ENCODE data around the gene GP9.

GP9 gene

DNA sequence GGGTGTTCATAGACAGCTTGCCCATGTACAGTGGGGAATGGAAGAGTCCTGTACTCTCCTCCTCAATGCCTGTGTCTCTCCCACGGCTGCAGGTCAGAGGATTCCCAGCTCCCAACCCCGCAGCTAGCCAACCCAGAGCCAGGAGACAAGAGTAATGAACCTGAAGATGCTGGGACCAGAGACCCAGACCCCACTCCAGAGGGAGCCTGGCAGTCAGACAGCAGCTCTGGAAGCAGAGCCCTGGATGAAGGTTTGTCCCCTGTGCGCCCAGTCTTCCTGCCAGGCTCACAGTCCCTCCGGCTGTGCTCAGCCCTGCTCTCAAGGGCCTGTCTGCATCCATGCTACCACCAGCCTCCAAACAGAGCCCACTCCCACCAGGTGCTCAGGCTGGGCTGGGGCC is 30.0 kb upstream of the GP9 start:
- DNase-seq = no peak

GRCh38 chr3:129031476-129032215 is 28.9 kb upstream of the GP9 start:
- DNase-seq = no peak

DNA sequence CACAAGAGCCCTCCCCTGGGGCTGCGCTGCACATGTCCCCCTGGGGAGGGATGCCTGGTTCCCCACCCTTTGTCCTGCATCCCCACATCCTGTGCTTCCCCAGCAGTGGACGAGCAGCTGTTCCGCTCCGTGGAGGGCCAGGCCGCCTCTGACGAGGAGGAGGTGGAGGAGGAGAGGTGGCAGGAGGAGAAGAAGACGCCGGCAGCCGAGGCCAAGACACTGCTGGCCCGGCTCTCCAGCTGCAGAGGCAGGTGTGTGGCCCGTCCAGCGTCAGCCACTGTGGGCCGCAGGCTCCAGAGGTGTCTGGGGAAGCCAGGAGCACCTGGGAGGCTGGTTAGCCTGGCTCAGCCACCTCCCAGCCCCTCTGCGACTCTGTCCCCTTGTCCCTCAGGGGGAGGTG is 27.9 kb upstream of the GP9 start:
- DNase-seq = no peak

GRCh38 chr3:129033151-129033550 is 27.4 kb upstream of the GP9 start:
- no peak for DNase-seq

DNA sequence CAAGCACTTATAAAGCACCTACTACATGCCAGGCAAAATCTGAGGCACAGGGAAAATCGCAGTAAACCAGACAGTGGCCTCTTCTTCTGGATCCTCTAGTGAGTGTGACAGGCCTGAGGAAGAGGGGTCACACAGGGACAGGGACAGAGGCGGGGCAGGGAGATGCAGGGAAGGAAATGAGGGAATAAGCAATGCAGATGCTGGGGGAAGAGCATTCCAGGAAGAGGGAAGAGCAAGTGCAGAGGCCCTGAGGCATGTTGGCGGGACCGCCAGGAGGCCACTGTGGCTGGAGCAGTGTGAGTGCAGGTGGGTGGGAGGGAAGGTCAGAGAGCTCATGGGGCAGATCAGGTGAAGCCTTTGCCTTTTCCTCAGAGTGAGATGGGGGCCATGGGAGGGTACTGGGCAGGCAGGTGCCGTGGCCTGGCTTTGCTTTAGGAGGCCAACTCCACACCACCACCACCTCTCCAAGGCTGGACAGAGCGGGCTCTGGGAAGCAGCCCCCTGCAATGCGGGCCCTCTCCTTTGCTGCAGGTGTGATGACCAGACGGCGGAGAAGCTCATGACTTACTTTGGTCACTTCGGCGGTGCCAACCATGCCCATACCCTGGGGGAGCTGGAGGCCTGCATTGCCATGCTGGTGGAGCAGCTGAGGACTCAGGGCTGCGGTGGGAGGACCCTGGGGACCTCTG is 26.8 kb upstream of the GP9 start:
- no peak for DNase-seq

DNA sequence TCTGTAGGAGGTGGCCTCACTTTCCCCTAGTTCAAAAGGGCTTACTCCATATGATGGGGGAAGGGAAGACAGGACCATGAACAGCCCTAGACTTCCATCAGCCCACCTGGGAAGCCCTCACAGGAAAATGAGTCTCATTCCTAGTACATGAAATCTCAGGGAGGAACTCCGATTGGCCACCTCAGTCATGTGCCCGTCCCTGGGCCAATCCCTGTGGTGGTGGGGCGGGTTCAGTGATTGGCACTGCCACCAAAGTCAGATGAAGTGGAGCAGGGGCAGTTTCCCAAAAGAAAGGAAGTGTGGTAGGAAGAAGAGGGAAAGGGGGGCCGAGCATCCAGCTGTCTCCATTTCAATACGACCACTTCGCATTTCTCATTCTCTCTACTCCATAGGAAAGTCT is 25.9 kb upstream of the GP9 start:
- DNase-seq = no peak

- no peak for DNase-seq
These were observed 25.0 kb upstream of the GP9 start for GRCh38 chr3:129035360-129036221.

- DNase-seq = no peak
These were observed 24.1 kb upstream of the GP9 start for GRCh38 chr3:129036222-129037092.

DNA sequence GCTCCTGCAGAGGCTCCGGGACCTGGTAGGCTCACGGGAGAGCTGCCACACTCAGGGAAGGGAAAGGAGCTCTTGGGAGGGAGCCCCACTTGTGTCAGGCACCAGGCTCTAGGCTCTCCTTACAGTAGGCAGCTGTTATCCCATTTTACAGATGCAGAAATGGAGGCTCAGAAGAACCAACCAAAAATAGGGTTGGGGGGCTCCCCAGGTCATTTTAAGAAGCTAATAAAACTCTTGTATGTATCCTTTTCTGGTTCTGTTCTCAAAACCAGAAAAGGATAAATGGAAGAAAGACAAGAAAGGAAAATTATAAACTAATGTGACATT is 23.5 kb upstream of the GP9 start:
- DNase-seq = no peak

DNA sequence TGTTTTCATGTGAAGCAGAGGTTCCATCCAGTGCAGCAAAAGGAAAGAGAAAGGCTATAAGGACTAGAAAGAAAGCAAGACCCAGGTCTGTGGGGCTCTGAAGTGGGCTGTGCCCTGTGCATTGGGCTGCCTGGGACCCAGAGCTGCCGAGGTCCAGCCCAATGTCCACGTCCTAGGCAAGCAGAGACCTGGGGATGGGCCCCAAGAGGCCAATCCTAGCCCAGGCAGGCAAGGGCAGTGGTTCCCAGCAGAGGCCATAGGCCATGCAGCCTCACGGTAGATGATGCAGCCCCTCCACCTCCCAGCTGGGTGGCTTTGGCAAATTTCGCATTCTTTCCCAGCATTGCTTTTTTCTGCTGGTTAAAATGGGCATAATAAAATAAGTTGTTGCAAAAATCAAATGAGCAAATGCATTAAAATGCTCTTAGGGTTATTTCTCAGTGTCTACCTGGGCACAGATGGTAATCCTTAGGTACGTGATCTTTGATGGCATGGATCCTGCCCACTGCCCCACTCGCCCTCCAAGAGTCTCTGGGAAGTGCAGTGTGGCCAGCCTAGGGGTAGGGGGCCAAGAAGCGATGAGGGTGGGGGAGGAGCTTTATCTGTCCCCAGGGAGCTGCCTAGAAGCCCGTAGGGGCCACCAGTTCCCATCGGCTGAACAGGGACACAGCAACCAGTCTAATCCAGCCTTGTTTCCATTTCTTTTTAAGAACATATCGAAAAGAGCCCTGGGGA is 22.3 kb upstream of the GP9 start:
- no peak for DNase-seq

- peak; percentile 85 for DNase-seq
These were observed 21.1 kb upstream of the GP9 start for GRCh38 chr3:129039271-129040038.

DNA sequence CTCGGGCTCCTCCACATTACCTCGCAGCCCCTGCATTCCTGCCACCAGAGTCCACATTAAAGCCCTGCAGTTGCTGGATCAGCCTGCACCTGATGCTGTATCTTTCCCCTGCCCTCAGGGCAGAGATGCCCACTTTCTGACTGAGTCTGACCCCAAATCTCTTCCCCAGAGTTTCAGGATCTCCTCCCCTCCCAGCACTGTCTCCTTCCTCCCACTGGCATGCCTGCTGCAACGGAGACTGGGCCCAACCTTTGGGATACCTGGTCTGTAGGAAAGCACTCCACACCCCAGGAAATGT is 20.6 kb upstream of the GP9 start:
- no peak for DNase-seq

DNA sequence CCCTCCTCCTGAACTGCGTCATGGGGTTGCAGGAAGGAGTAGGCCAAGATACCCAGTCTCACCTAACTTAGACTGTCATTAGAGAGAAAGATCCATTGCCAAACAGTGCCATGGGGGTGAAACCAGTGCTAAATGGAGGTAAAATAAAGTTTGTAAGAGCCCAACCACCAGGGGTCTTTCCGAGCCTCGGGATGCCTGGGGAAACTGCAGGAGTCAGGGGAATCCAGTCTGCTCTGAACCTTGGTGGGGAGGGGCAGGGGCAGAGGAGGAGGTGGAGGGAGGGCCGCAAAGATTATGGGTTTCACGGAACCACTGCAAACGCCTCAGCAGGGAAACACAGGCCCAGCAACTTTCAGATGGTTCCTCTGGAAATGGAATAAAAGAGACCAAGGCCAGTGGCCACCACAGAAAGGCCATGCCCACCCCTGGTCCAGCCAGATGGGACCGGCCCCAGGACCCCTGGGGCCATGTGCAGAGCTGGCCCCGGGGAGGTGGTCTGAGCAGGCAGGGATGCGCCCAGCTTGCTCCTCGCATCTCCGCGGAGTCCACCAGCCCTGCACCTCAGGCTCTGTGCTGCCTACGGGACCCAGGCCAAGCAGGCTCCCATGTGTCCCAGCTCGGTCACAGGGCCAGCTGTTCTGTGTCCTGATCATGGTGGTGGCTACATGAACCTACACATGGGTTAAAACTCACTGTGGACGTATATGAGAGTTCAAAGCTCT is 19.8 kb upstream of the GP9 start:
- no peak for DNase-seq

DNA sequence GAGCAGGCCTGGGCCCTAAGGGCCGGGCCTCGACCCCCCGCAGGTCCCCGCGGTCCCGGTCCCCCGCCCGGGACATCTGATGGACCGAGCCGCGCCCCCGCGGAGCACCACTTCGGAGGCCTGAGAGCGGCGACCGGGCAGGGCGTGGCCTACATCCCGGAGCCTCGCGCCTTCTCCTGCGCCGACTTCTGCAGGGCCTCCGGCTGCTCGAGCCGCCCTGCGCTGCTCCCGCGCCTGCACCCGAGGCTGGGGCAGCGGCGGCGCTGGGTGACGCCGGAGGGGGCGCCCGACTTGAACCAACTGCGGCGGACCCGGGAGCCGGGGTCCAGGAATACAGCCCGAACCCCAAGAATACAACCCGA is 14.9 kb upstream of the GP9 start:
- DNase-seq = no peak

DNA sequence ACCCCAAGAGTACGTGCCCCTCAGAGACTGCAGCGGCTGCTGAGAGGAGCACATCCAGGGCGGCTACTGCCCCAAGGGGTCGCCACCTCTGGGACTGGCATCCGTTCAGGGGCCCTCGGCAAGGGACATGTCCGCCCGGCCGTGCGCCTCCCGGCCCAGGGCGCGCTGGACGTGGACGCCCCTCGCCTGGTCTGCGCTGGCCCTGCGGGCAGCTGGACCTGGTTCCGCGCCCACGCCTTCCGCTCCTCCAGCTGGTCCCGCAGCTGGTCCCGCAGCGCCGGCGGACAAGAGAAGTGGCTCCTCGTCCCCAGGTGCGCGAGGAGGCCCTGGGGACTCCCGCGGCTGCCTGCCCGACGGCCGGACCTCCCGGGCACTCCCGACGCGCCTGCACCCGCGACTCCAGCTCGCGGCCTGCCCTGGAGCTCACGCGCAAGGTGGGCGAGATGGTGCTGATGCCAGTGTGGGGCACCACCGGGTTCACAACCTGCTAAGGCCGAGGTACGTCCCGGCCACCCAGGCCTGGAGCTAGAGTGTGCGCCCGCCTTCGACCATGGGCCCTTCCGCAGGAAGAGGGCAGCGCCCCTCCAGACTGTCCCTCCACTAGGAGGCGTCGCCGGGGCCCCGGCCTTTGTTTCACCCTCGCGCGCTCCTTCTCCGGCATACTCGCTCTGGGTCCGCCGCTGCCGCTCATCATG is 14.4 kb upstream of the GP9 start:
- no peak for DNase-seq

- no peak for DNase-seq
These were observed 13.6 kb upstream of the GP9 start for GRCh38 chr3:129046732-129047552.

DNA sequence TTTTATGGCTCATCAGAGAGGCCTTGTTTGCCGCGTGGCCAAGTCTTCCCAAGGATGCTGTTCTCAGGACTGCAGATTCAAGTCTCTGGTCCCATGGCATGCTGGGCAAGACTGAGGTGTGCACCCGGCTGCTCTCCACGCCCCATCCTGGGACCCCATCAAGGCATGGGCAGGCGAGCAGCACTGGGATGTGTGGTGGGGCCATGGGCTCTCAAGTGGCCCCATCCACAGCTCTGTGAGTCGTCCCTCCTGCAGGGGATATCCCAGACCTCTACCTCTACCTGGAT is 13.1 kb upstream of the GP9 start:
- no peak for DNase-seq

DNA sequence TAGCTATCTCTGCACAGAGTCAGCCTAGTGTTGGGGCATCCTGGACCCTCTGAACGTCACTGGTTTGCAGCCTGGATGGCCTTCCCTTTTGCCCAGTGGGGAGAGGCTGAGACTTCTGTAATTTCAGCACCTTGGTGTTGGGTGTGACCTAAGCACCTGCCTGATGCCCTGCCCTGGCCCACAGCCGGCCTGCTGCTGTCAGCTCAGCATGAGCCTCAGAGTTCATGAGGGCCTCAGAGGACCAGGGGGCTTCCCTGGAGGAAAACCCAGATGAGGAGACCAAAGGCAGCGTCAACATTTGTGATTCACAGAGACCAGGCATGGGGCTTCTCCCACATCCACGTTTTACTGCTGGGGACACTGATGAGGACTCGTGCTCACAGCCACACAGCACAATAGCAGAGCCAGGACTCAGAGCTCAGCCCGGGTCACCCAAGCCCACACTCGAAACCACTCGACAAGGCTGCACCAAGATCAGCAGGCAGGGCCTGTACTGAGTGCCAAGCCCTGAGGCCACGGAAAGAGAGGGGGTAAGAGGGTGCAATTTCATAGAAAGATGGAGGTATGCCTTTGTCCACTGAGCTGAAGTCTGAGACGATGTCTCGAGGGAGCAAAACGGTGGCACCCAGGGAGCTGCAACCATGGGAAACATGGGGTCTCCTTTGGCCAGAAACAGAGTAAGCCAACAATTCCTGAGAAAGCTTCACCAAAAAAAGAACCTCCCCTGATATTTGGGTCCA is 9.9 kb upstream of the GP9 start:
- DNase-seq = no peak

- no peak for DNase-seq
These were observed 8.7 kb upstream of the GP9 start for GRCh38 chr3:129051871-129052340.
